Measurements from ENCODE around the gene WDR7. TPM values are rescaled to one million over a fixed set of nuclear protein-coding genes. Genes with fewer than 3 reads are reported as not detected.

Gene WDR7
- total RNA-seq, 2 experiments from 2014 or later = 16.0 to 19.0 TPM

- ChIA-PET CTCF (no interaction called here), POLR2A (no interaction called here)
- Mint-ChIP-seq H3K4me3 (no peak overlapping the region), H3K4me1 (ENCODE audit: low read depth) (no peaks in the 10 kb centered on the region), H3K36me3 (ENCODE audit: low read depth) (peaks cover 5% of the 10 kb centered on the region), H3K27ac (no peak overlapping the region), H3K27me3 (no peaks in the 10 kb centered on the region), H3K9me3 (no peaks in the 10 kb centered on the region)
- intact Hi-C loops (cut with micrococcal nuclease) = no loop called here
- no peak for ATAC-seq
- TF ChIP-seq, protein P1, sequence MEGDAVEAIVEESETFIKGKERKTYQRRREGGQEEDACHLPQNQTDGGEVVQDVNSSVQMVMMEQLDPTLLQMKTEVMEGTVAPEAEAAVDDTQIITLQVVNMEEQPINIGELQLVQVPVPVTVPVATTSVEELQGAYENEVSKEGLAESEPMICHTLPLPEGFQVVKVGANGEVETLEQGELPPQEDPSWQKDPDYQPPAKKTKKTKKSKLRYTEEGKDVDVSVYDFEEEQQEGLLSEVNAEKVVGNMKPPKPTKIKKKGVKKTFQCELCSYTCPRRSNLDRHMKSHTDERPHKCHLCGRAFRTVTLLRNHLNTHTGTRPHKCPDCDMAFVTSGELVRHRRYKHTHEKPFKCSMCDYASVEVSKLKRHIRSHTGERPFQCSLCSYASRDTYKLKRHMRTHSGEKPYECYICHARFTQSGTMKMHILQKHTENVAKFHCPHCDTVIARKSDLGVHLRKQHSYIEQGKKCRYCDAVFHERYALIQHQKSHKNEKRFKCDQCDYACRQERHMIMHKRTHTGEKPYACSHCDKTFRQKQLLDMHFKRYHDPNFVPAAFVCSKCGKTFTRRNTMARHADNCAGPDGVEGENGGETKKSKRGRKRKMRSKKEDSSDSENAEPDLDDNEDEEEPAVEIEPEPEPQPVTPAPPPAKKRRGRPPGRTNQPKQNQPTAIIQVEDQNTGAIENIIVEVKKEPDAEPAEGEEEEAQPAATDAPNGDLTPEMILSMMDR (IDR thresholded peaks at IDR 0.05) = no peak
- DNase-seq = no peak
Observed at GRCh38 chr18:56927786-56928185, 276.6 kb downstream of the WDR7 start.

- TF ChIP-seq, protein P1 (IDR thresholded peaks at IDR 0.05) = no peak
- ATAC-seq = no peak
- Mint-ChIP-seq H3K36me3 (ENCODE audit: low read depth) (peaks cover 5% of the 10 kb centered on the region), H3K9me3 (no peaks in the 10 kb centered on the region), H3K4me3 (no peak overlapping the region), H3K27ac (no peak overlapping the region), H3K4me1 (ENCODE audit: low read depth) (no peaks in the 10 kb centered on the region), H3K27me3 (no peaks in the 10 kb centered on the region)
- CTCF ChIA-PET = no interaction called here
- no peak for DNase-seq
- POLR2A ChIA-PET = no interaction called here
- intact Hi-C loops (cut with micrococcal nuclease) = no loop called here
Observed at GRCh38 chr18:56929886-56930285, 278.7 kb downstream of the WDR7 start.

DNA sequence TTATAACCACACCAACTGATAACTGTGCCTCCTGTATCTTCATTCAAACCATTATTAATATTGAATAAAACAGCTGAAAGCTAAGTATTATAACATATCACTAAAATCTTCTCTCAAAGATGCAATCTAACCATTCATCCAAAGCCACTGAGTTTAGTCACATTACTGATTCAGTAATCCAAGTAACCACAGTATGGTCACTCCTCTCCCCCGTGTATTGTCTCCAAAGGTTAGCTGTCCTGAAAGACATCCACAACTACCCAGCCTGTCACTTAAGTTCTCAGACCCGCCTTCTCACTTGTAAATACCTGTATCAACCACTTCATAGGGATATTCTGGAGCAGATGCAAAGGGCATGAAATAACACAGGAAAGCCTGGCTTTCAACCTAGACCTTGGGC, 282.3 kb downstream of the WDR7 start:
- Mint-ChIP-seq H3K36me3 (ENCODE audit: low read depth) (peaks cover 6% of the 10 kb centered on the region), H3K27me3 (no peaks in the 10 kb centered on the region), H3K27ac (no peak overlapping the region), H3K4me3 (no peak overlapping the region), H3K9me3 (no peaks in the 10 kb centered on the region), H3K4me1 (ENCODE audit: low read depth) (no peaks in the 10 kb centered on the region)
- ATAC-seq (no peak), DNase-seq (no peak)
- CTCF ChIA-PET = no interaction called here
- intact Hi-C loops (cut with micrococcal nuclease) = no loop called here
- TF ChIP-seq, protein P1 (IDR thresholded peaks at IDR 0.05) = no peak
- POLR2A ChIA-PET = no interaction called here

DNA sequence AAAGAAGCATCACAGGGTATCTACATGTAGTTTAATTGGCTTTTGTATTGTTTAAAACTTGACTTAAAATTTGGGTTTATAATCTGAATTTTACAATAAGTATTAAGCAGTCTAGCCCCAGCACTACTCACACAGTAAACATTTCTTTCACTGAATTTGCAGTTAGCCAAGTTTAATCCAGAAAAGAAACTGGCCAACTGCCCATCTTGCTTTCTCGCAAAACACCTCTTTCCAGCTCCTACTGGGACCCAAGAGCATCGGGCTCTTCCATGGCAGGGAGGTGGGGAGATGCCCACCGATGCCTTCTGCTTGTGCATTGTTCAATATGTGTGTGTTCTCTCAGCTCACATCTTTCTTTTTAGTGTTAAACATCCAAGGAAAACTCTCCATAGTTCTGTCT, 283.0 kb downstream of the WDR7 start:
- DNase-seq (no peak), ATAC-seq (no peak)
- no peaks in the 10 kb centered on the region for H3K9me3 Mint-ChIP-seq
- no peaks in the 10 kb centered on the region for H3K27me3 Mint-ChIP-seq
- no peaks in the 10 kb centered on the region for H3K4me1 Mint-ChIP-seq (ENCODE audit: low read depth)
- no peak overlapping the region for H3K27ac Mint-ChIP-seq
- peaks cover 8% of the 10 kb centered on the region for H3K36me3 Mint-ChIP-seq (ENCODE audit: low read depth)
- ChIA-PET CTCF (interaction anchor here (1.1 kb wide), 1 partner anchor 51 kb away, joined by 3 read pairs; no protein-coding TSS in a partner anchor), POLR2A (no interaction called here)
- TF ChIP-seq, protein P1 (IDR thresholded peaks at IDR 0.05) = no peak
- no peak overlapping the region for H3K4me3 Mint-ChIP-seq
- intact Hi-C loops (cut with micrococcal nuclease) = no loop called here

DNA sequence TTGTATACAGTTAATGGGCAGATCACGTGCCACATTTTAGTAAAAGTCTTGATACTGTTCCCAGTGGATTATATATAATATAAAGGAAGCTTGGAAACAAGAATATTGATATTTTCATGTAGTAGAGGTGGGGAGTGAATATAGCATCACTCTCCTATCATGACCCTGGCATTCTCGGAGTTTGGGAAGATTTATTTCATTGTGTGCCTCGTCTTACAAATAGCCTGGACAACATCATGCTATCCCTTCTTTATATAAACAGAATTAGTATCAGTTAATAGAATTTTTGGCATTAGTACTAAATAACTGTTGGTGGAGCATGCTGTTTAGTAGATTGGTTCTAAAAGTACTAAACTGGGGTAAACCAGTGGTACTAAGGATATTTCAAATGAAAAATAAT, 283.7 kb downstream of the WDR7 start:
- ATAC-seq = no peak
- Mint-ChIP-seq H3K9me3 (no peaks in the 10 kb centered on the region), H3K27ac (no peak overlapping the region), H3K4me3 (no peak overlapping the region), H3K4me1 (ENCODE audit: low read depth) (no peaks in the 10 kb centered on the region), H3K36me3 (ENCODE audit: low read depth) (peaks cover 8% of the 10 kb centered on the region), H3K27me3 (no peaks in the 10 kb centered on the region)
- TF ChIP-seq, protein P1 (IDR thresholded peaks at IDR 0.05) = no peak
- intact Hi-C loops (cut with micrococcal nuclease) = no loop called here
- ChIA-PET POLR2A (no interaction called here), CTCF (interaction anchor here (1.1 kb wide), 1 partner anchor 50 kb away, joined by 3 read pairs; no protein-coding TSS in a partner anchor)
- DNase-seq = no peak

Data from activated CD8-positive, alpha-beta T cell treated with anti-CD3 and anti-CD28 coated beads for 36 hours (primary cell).